Renal pelvis (tissue), 12 donors: ENCODE data around the gene TM4SF5. TPM values are rescaled to one million over a fixed set of nuclear protein-coding genes. Genes with fewer than 3 reads are reported as not detected.

Experiments
- DNase-seq: peaks from one replicate; pipeline ENCODE4 v3.0.0-alpha.2; 2013
- long read RNA-seq, 16 experiments: transcript quantifications; one replicate each; lab custom pipeline, GENCODE V29; 2026
- polyA plus RNA-seq, 3 donors: library from polyadenylated mRNA; unstranded; fragments of 120-200 nt; gene quantifications; one replicate each; pipeline ENCODE4 v1.2.1, GENCODE V29; 2013; ENCODE audit not compliant: insufficient read length in 3 of 3

Gene TM4SF5
- polyA plus RNA-seq: 1 to 10 TPM; 2.4 to 3.7 (median 2.5) TPM
- long read RNA-seq, donor 1, partial matches to known transcripts: 0 of 3 reads
- long read RNA-seq, donor 1, other reads (novel, unspliced or antisense): 0 of 3 reads
- long read RNA-seq, donor 2, partial matches to known transcripts: 0 of 2 reads
- long read RNA-seq, donor 2, other reads (novel, unspliced or antisense): 0 of 2 reads
- long read RNA-seq, donor 3: 0 reads
- long read RNA-seq, donor 4, transcript TM4SF5-201 (5 exons, 708 nt): major isoform, 5 of 5 reads
- long read RNA-seq, donor 4, partial matches to known transcripts: 0 of 5 reads
- long read RNA-seq, donor 4, other reads (novel, unspliced or antisense): 0 of 5 reads
- long read RNA-seq, donor 5, partial matches to known transcripts: 0 of 2 reads
- long read RNA-seq, donor 5, other reads (novel, unspliced or antisense): 0 of 2 reads
- long read RNA-seq, donor 6, partial matches to known transcripts: 0 of 1 reads
- long read RNA-seq, donor 6, other reads (novel, unspliced or antisense): 0 of 1 reads
- long read RNA-seq, donor 7, partial matches to known transcripts: 0 of 3 reads
- long read RNA-seq, donor 7, other reads (novel, unspliced or antisense): 0 of 3 reads
- long read RNA-seq, donor 8, partial matches to known transcripts: 0 of 1 reads
- long read RNA-seq, donor 8, other reads (novel, unspliced or antisense): 0 of 1 reads
- long read RNA-seq, donor 9, partial matches to known transcripts: 0 of 3 reads
- long read RNA-seq, donor 9, other reads (novel, unspliced or antisense): 0 of 3 reads
- long read RNA-seq, donor 10: 0 reads
- long read RNA-seq, donor 11, transcript TM4SF5-201 (5 exons, 708 nt): major isoform, 5 of 5 reads
- long read RNA-seq, donor 11, partial matches to known transcripts: 0 of 5 reads
- long read RNA-seq, donor 11, other reads (novel, unspliced or antisense): 0 of 5 reads
- long read RNA-seq, donor 12, partial matches to known transcripts: 0 of 5 reads
- long read RNA-seq, donor 12, other reads (novel, unspliced or antisense): 0 of 5 reads
- long read RNA-seq, donor 13: 0 reads
- long read RNA-seq, donor 14: 0 reads
- long read RNA-seq, donor 15: 0 reads
- long read RNA-seq, donor 16, transcript TM4SF5-201 (5 exons, 708 nt): major isoform, 6 of 6 reads
- long read RNA-seq, donor 16, partial matches to known transcripts: 0 of 6 reads
- long read RNA-seq, donor 16, other reads (novel, unspliced or antisense): 0 of 6 reads

- DNase-seq: no peak
Observed at GRCh38 chr17:4771519-4772234, at the start of gene TM4SF5. TM4SF5 (plus strand) TSS chr17:4771886; CDS start chr17:4771923, 37 bp downstream.

GRCh38 chr17:4722678-4723240 is 48.9 kb upstream of the TM4SF5 start:
- DNase-seq: no peak

GRCh38 chr17:4724650-4725049 is 47.0 kb upstream of the TM4SF5 start:
- DNase-seq: no peak

- DNase-seq: no peak
Observed at GRCh38 chr17:4725646-4726310, 45.9 kb upstream of the TM4SF5 start.

GRCh38 chr17:4728124-4728523 is 43.6 kb upstream of the TM4SF5 start:
- no peak for DNase-seq

GRCh38 chr17:4733073-4733531 is 38.6 kb upstream of the TM4SF5 start:
- no peak for DNase-seq

GRCh38 chr17:4734857-4735475 is 36.7 kb upstream of the TM4SF5 start:
- DNase-seq: no peak

GRCh38 chr17:4735876-4736651 is 35.6 kb upstream of the TM4SF5 start:
- no peak for DNase-seq

- DNase-seq: no peak
Observed at GRCh38 chr17:4738136-4739121, 33.3 kb upstream of the TM4SF5 start.

- peak; percentile 38 for DNase-seq
Observed at GRCh38 chr17:4739122-4740024, 32.3 kb upstream of the TM4SF5 start, which contains the start of the genes CXCL16 and ZMYND15. CXCL16 (minus strand) TSS chr17:4739928; CDS start chr17:4739339, 589 bp downstream. ZMYND15 (plus strand) TSS chr17:4739833; CDS start chr17:4740549, 716 bp downstream.

- no peak for DNase-seq
Observed at GRCh38 chr17:4740025-4740351, 31.7 kb upstream of the TM4SF5 start.

- DNase-seq: no peak
Observed at GRCh38 chr17:4740584-4740983, 31.1 kb upstream of the TM4SF5 start.

GRCh38 chr17:4741544-4741943 is 30.1 kb upstream of the TM4SF5 start:
- no peak for DNase-seq

- no peak for DNase-seq
Observed at GRCh38 chr17:4742133-4742532, 29.6 kb upstream of the TM4SF5 start.

GRCh38 chr17:4742629-4743028 is 29.1 kb upstream of the TM4SF5 start:
- no peak for DNase-seq

GRCh38 chr17:4743216-4743615 is 28.5 kb upstream of the TM4SF5 start:
- DNase-seq: no peak

- no peak for DNase-seq
Observed at GRCh38 chr17:4743898-4744297, 27.8 kb upstream of the TM4SF5 start.
